ENCODE measurements around the gene CEP83. TPM values are rescaled to one million over a fixed set of nuclear protein-coding genes. Genes with fewer than 3 reads are reported as not detected.

Gene CEP83
- total RNA-seq, 1 experiment from 2014 or later, result 19.2 TPM

DNA sequence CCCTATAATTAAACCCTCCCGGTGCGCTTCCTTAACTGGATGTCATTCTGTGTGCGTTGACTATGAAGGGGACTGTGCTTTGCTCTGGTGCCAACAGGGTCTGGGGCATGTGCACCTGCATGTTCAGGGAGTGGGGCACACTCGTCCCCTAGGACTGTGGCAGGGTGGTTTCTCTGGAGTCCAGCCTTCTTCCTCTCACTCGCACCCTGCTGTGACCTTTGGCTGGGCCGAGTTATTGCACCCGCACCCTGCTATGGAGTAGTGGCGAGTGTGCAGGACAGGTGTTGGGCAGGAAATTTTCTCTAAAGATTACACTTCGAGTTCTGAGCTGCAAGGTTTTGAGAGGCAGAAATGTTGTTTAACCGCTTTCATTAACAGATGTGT is 172.4 kb downstream of the CEP83 start:
- H3K79me2 ChIP-seq (ENCODE audit: insufficient read depth, low read length), result no peaks in the 10 kb centered on the region
- no peaks in the 10 kb centered on the region for H3K27me3 ChIP-seq (ENCODE audit: insufficient read depth, low read length)
- H3K4me2 ChIP-seq (ENCODE audit: low read length), result no peak overlapping the region
- H3K4me3 ChIP-seq (replicated peaks in 1 of 2; ENCODE audit: low read depth in 1 of 2, low read length in 2 of 2), result no peak overlapping the region
- POLR2A ChIA-PET, result no interaction called here
- H3K4me1 ChIP-seq (ENCODE audit: control insufficient read depth in 1 of 2, insufficient read depth in 2 of 2, low read length in 2 of 2), result no peaks in the 10 kb centered on the region
- no peak overlapping the region for H2AFZ ChIP-seq (ENCODE audit: low read depth, low read length, poor library complexity, severe bottlenecking)
- intact Hi-C loops (cut with micrococcal nuclease), result no loop called here
- no peaks in the 10 kb centered on the region for H4K20me1 ChIP-seq (ENCODE audit: insufficient read depth)
- RAD21 ChIA-PET (ENCODE audit: low non-redundant PET in 1 of 2, low total read pairs in 2 of 2, uncharacterized antibody in 2 of 2, unreplicated experiment in 2 of 2), result no interaction called here
- CTCF ChIA-PET, result no interaction called here
- ATAC-seq (no peak), DNase-seq (ENCODE audit: low read depth, low spot score) (no peak)
- TF ChIP-seq RAD21 (IDR thresholded peaks at IDR 0.05; ENCODE audit: low read depth), result no peak
- TF ChIP-seq TCF7L2 (IDR thresholded peaks at IDR 0.05; ENCODE audit: borderline replicate concordance, extremely low read depth, insufficient read depth, insufficient read length), result no peak
- TF ChIP-seq ZNF274 (IDR thresholded peaks at IDR 0.05; ENCODE audit: low read depth, low read length), result no peak
- TF ChIP-seq ELF1 (IDR thresholded peaks at IDR 0.05; ENCODE audit: borderline replicate concordance, low read depth), result no peak
- TF ChIP-seq, protein P1, sequence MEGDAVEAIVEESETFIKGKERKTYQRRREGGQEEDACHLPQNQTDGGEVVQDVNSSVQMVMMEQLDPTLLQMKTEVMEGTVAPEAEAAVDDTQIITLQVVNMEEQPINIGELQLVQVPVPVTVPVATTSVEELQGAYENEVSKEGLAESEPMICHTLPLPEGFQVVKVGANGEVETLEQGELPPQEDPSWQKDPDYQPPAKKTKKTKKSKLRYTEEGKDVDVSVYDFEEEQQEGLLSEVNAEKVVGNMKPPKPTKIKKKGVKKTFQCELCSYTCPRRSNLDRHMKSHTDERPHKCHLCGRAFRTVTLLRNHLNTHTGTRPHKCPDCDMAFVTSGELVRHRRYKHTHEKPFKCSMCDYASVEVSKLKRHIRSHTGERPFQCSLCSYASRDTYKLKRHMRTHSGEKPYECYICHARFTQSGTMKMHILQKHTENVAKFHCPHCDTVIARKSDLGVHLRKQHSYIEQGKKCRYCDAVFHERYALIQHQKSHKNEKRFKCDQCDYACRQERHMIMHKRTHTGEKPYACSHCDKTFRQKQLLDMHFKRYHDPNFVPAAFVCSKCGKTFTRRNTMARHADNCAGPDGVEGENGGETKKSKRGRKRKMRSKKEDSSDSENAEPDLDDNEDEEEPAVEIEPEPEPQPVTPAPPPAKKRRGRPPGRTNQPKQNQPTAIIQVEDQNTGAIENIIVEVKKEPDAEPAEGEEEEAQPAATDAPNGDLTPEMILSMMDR (IDR thresholded peaks at IDR 0.05 in 2 of 3, conservative IDR thresholded peaks at IDR 0.05 in 1 of 3; ENCODE audit: borderline replicate concordance in 1 of 3, insufficient read depth in 1 of 3, low read depth in 2 of 3, low read length in 2 of 3), result no peak
- no peak for TF ChIP-seq EZH2phosphoT487 (IDR thresholded peaks at IDR 0.05; ENCODE audit: borderline replicate concordance)
- TF ChIP-seq CEBPB (IDR thresholded peaks at IDR 0.05; ENCODE audit: low read depth), result no peak
- TF ChIP-seq, protein P2, sequence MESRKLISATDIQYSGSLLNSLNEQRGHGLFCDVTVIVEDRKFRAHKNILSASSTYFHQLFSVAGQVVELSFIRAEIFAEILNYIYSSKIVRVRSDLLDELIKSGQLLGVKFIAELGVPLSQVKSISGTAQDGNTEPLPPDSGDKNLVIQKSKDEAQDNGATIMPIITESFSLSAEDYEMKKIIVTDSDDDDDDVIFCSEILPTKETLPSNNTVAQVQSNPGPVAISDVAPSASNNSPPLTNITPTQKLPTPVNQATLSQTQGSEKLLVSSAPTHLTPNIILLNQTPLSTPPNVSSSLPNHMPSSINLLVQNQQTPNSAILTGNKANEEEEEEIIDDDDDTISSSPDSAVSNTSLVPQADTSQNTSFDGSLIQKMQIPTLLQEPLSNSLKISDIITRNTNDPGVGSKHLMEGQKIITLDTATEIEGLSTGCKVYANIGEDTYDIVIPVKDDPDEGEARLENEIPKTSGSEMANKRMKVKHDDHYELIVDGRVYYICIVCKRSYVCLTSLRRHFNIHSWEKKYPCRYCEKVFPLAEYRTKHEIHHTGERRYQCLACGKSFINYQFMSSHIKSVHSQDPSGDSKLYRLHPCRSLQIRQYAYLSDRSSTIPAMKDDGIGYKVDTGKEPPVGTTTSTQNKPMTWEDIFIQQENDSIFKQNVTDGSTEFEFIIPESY (IDR thresholded peaks at IDR 0.05; ENCODE audit: extremely low read depth, insufficient replicate concordance, low read length), result no peak
- TF ChIP-seq EGR1 (IDR thresholded peaks at IDR 0.05; ENCODE audit: low read depth), result no peak
- no peaks in the 10 kb centered on the region for H3K9me3 ChIP-seq (ENCODE audit: control insufficient read depth in 1 of 2, insufficient read depth in 1 of 2, low read depth in 1 of 2, low read length in 2 of 2)
- no peak overlapping the region for H3K9ac ChIP-seq (ENCODE audit: low read length)
- no TSS peak for BruUV-seq (replicated peaks)
- no peaks in the 10 kb centered on the region for H3K36me3 ChIP-seq (ENCODE audit: control insufficient read depth in 1 of 2, insufficient read depth in 2 of 2, low read length in 2 of 2)
- H3K27ac ChIP-seq (ENCODE audit: low read depth, low read length), result no peak overlapping the region
- no peaks in the 10 kb centered on the region for H3K9me2 ChIP-seq (ENCODE audit: insufficient read depth)

Data from HCT116 (cell line).